Measurements from ENCODE around the gene ZBTB45. TPM values are rescaled to one million over a fixed set of nuclear protein-coding genes. Genes with fewer than 3 reads are reported as not detected.
A peak's percentile ranks its signal among the peaks of the same experiment; 100 is the strongest.
"Not testable (repeated sequence)": the region's sequence is repeated elsewhere in the genome, so short reads cannot be mapped to it uniquely, and the experiment has no call there.

Gene ZBTB45
- total RNA-seq, 3 donors from 2014 or later (not counting 1 experiment from before 2014, with no cell fraction given): 9.6 to 12.6 (median 9.8) TPM

DNA sequence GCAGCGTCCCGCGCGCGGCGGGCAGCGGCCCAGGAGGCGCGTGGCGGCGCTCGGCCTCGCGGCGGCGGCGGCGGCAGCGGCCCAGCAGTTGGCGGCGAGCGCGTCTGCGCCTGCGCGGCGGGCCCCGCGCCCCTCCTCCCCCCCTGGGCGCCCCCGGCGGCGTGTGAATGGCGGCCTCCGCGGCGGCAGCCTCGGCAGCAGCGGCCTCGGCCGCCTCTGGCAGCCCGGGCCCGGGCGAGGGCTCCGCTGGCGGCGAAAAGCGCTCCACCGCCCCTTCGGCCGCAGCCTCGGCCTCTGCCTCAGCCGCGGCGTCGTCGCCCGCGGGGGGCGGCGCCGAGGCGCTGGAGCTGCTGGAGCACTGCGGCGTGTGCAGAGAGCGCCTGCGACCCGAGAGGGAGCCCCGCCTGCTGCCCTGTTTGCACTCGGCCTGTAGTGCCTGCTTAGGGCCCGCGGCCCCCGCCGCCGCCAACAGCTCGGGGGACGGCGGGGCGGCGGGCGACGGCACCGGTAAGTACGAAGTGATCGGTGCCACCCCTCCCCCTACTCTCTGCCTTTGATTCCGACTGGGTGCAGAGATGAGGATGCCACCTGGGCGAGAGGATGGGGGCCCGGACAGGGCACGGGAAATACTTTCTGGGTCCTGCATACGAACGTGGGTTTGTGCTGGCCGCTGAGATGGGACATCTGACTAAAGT is 25.1 kb upstream of the ZBTB45 start:
- no peaks in the 10 kb centered on the region for H3K36me3 Mint-ChIP-seq
- peaks cover 27% of the 10 kb centered on the region for H3K4me1 ChIP-seq (ENCODE audit: control insufficient read depth, insufficient read depth, low read length)
- peaks cover 6 to 7% of the 10 kb centered on the region in 2 donors for H3K27me3 Mint-ChIP-seq (ENCODE audit: low read depth in 2 of 2)
- no peaks in the 10 kb centered on the region for H3K9me3 ChIP-seq (ENCODE audit: control insufficient read depth, insufficient read depth, low read length)
- H3K27me3 ChIP-seq (ENCODE audit: control insufficient read depth, insufficient read depth, low read length): no peaks in the 10 kb centered on the region
- ATAC-seq: peak; percentile 39 to 67 (median 55)
- WGBS (ENCODE audit: insufficient coverage): under 1% methylated on average over 92 of the region's 92 CpGs
- H3K9me3 Mint-ChIP-seq: no peaks in the 10 kb centered on the region
- peak in 1 of 2 donors; percentile 91 for DNase-seq
- TF ChIP-seq, protein P1, sequence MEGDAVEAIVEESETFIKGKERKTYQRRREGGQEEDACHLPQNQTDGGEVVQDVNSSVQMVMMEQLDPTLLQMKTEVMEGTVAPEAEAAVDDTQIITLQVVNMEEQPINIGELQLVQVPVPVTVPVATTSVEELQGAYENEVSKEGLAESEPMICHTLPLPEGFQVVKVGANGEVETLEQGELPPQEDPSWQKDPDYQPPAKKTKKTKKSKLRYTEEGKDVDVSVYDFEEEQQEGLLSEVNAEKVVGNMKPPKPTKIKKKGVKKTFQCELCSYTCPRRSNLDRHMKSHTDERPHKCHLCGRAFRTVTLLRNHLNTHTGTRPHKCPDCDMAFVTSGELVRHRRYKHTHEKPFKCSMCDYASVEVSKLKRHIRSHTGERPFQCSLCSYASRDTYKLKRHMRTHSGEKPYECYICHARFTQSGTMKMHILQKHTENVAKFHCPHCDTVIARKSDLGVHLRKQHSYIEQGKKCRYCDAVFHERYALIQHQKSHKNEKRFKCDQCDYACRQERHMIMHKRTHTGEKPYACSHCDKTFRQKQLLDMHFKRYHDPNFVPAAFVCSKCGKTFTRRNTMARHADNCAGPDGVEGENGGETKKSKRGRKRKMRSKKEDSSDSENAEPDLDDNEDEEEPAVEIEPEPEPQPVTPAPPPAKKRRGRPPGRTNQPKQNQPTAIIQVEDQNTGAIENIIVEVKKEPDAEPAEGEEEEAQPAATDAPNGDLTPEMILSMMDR (IDR thresholded peaks at IDR 0.05): no peak
- H3K36me3 ChIP-seq (ENCODE audit: control insufficient read depth, insufficient read depth, low read length): peaks cover 36% of the 10 kb centered on the region
- peak overlapping the region; percentile 99 for H3K27ac Mint-ChIP-seq
- peak overlapping the region; percentile 51 for H3K4me3 ChIP-seq (ENCODE audit: low read length)
- H3K4me3 Mint-ChIP-seq: peak overlapping the region; percentile 98
- intact Hi-C loops (cut with micrococcal nuclease): loop anchor here (1.0 kb wide), 3 partner anchors 11 to 45 kb away; partner anchors contain the start of genes CHMP2A and MZF1
- H3K4me1 Mint-ChIP-seq: peaks cover 31 to 34% of the 10 kb centered on the region in 2 donors
- peak overlapping the region; percentile 93 for H3K27ac ChIP-seq (ENCODE audit: low read length)

DNA sequence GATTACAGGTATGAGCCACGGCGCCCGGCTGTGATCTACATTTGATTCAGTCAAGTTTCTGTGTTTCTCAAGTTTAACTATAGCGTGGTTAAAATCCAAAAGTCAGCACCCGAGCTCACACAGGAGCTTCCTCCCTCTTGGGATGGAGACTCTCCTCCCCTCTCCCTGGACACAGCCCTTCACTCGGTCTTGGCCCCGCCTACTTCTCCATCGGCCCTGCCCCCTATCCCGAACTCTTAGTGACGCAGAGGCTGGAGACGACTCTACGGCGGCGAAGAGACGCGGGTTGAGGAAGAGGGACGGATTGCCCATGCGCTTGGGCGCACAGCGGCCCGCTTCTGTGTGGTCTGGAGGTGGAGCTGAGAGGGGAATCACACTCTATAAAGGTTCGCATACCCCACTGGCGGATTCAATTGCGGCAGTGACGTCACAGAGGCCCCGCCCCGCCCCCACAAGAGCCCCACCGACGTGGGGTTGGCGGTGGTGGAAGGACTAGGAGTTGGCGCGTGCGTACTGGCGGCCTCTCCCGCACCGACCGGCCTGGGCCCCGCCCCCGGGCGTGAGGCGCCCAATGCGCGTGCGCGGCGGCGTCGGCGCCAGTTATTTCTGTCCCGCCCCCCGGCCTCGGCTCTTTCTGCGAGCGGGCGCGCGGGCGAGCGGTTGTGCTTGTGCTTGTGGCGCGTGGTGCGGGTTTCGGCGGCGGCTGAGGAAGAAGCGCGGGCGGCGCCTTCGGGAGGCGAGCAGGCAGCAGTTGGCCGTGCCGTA is 24.4 kb upstream of the ZBTB45 start, which contains the start of gene TRIM28:
TSS of gene TRIM28 (plus strand) at position 239 of the 765 bp plus-strand sequence. CDS start 694 bp downstream, outside the sequence.
- no peaks in the 10 kb centered on the region for H3K9me3 Mint-ChIP-seq
- under 1% methylated on average over 73 of the region's 73 CpGs for WGBS (ENCODE audit: insufficient coverage)

DNA sequence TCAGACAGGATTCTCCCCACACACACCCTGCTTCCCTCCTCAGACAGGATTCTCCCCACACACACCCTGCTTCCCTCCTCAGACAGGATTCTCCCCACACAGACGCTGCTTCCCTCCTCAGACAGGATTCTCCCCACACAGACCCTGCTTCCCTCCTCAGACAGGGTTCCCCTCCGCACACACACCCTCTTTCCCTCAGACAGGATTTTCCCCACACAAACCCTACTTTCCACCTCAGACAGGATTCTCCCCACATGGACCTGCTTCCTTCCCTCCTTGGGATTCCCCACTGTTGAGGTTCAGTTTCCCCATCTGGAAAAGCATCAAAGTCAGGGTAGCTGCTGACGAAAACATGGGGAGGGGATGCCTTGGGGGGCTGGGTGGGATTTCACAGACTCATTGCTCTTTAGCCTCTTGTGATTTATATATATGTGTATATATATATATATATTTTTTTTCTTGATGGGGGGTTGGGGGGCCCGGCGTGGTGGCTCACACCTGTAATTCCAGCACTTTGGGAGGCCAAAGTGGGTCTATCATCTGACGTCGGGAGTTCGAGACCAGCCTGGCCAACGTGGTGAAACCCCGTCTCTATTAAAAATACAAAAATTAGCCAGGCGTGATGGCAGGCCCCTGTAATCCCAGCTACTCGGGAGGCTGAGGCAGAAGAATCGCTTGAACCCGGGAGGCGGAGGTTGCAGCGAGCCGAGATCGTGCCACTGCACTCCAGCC is 23.2 kb upstream of the ZBTB45 start:
- 92% methylated on average over 17 of the region's 18 CpGs for WGBS (ENCODE audit: insufficient coverage)
- peak in 1 of 2 donors; percentile 12 for DNase-seq
- ATAC-seq: not testable (repeated sequence)

More for the DNA sequence above, 24.4 kb upstream of the ZBTB45 start, which contains the start of gene TRIM28:
- ATAC-seq (peak; percentile 85 to 94 (median 86)), DNase-seq (peak; percentile 100)
- peaks cover 6 to 12% of the 10 kb centered on the region in 2 donors for H3K27me3 Mint-ChIP-seq (ENCODE audit: low read depth in 2 of 2)
- H3K4me1 Mint-ChIP-seq: peaks cover 31 to 34% of the 10 kb centered on the region in 2 donors
- Histone ChIP-seq H3K4me3 (ENCODE audit: low read length) (peak within 1 kb of the TSS; percentile 51), H3K4me1 (ENCODE audit: control insufficient read depth, insufficient read depth, low read length) (peaks cover 27% of the 10 kb centered on the region), H3K27ac (ENCODE audit: low read length) (peak within 1 kb of the TSS; percentile 93), H3K9me3 (ENCODE audit: control insufficient read depth, insufficient read depth, low read length) (no peaks in the 10 kb centered on the region), H3K27me3 (ENCODE audit: control insufficient read depth, insufficient read depth, low read length) (peaks cover 2% of the 10 kb centered on the region), H3K36me3 (ENCODE audit: control insufficient read depth, insufficient read depth, low read length) (peaks cover 29% of the 10 kb centered on the region)
- H3K36me3 Mint-ChIP-seq: no peaks in the 10 kb centered on the region
- TF ChIP-seq, protein P1 (IDR thresholded peaks at IDR 0.05): no peak
- H3K27ac Mint-ChIP-seq: peak within 1 kb of the TSS; percentile 99
- peak within 1 kb of the TSS; percentile 98 for H3K4me3 Mint-ChIP-seq
- intact Hi-C loops (cut with micrococcal nuclease): loop anchor here (1.0 kb wide), 3 partner anchors 11 to 45 kb away; partner anchors contain the start of genes CHMP2A and MZF1

DNA sequence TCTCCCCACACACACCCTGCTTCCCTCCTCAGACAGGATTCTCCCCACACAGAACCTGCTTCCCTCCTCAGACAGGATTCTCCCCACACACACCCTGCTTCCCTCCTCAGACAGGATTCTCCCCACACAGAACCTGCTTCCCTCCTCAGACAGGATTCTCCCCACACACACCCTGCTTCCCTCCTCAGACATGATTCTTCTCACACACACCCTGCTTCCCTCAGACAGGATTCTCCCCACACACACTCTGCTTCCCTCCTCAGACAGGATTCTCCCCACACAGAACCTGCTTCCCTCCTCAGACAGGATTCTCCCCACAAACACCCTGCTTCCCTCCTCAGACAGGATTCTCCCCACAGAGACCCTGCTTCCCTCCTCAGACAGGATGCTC is 19.6 kb upstream of the ZBTB45 start:
- H3K9me3 ChIP-seq (ENCODE audit: control insufficient read depth, insufficient read depth, low read length); H3K4me3 ChIP-seq (ENCODE audit: low read length); H3K27me3 ChIP-seq (ENCODE audit: control insufficient read depth, insufficient read depth, low read length); DNase-seq; H3K4me3 Mint-ChIP-seq; H3K9me3 Mint-ChIP-seq; H3K36me3 ChIP-seq (ENCODE audit: control insufficient read depth, insufficient read depth, low read length); ATAC-seq; H3K27ac ChIP-seq (ENCODE audit: low read length); H3K36me3 Mint-ChIP-seq; intact Hi-C loops (cut with micrococcal nuclease): not testable (repeated sequence)
- Mint-ChIP-seq H3K27me3 (ENCODE audit: low read depth in 2 of 2) (peaks cover 6 to 18% of the 10 kb centered on the region in 2 donors), H3K27ac (peak overlapping the region in 1 of 2 donors; percentile 68), H3K4me1 (peaks cover 8 to 20% of the 10 kb centered on the region in 2 donors)
- H3K4me1 ChIP-seq (ENCODE audit: control insufficient read depth, insufficient read depth, low read length): peaks cover 21% of the 10 kb centered on the region

More for the DNA sequence above, 23.2 kb upstream of the ZBTB45 start:
- H3K27ac Mint-ChIP-seq: peak overlapping the region; percentile 99
- H3K4me3 ChIP-seq (ENCODE audit: low read length); H3K9me3 ChIP-seq (ENCODE audit: control insufficient read depth, insufficient read depth, low read length); H3K27me3 ChIP-seq (ENCODE audit: control insufficient read depth, insufficient read depth, low read length); H3K9me3 Mint-ChIP-seq; H3K36me3 Mint-ChIP-seq; H3K27ac ChIP-seq (ENCODE audit: low read length); intact Hi-C loops (cut with micrococcal nuclease); H3K4me3 Mint-ChIP-seq: not testable (repeated sequence)
- peaks cover 6 to 18% of the 10 kb centered on the region in 2 donors for H3K27me3 Mint-ChIP-seq (ENCODE audit: low read depth in 2 of 2)
- peaks cover 39% of the 10 kb centered on the region for H3K4me1 ChIP-seq (ENCODE audit: control insufficient read depth, insufficient read depth, low read length)
- peaks cover 17% of the 10 kb centered on the region for H3K36me3 ChIP-seq (ENCODE audit: control insufficient read depth, insufficient read depth, low read length)
- peaks cover 31 to 45% of the 10 kb centered on the region in 2 donors for H3K4me1 Mint-ChIP-seq

Data from natural killer cell (primary cell).